Measurements from ENCODE around the gene HSPB6.

HSPB6 gene

GRCh38 chr19:35744430-35745327 lies 12.2 kb downstream of the HSPB6 start:
- peak; percentile 92 for DNase-seq

- DNase-seq, result no peak
Measured at GRCh38 chr19:35743640-35744429, 13.0 kb downstream of the HSPB6 start.

- no peak for DNase-seq
Measured at GRCh38 chr19:35742121-35742724, 14.6 kb downstream of the HSPB6 start, which contains the start of gene IGFLR1. TSS of gene IGFLR1 (minus strand) at chr19:35742452. CDS start at chr19:35741180, 1,272 bp downstream.

GRCh38 chr19:35741203-35741515 lies 15.7 kb downstream of the HSPB6 start:
- no peak for DNase-seq

- peak; percentile 99 for DNase-seq
Measured at GRCh38 chr19:35740423-35741202, 16.2 kb downstream of the HSPB6 start.

- DNase-seq, result no peak
Measured at GRCh38 chr19:35740108-35740422, 16.8 kb downstream of the HSPB6 start.

- no peak for DNase-seq
Measured at GRCh38 chr19:35739275-35740107, 17.3 kb downstream of the HSPB6 start.

GRCh38 chr19:35738887-35739229 lies 18.0 kb downstream of the HSPB6 start:
- no peak for DNase-seq

- no peak for DNase-seq
Measured at GRCh38 chr19:35738021-35738886, 18.6 kb downstream of the HSPB6 start.

- DNase-seq, result no peak
Measured at GRCh38 chr19:35736913-35737886, 19.6 kb downstream of the HSPB6 start.

- DNase-seq, result no peak
Measured at GRCh38 chr19:35734889-35735288, 21.9 kb downstream of the HSPB6 start.

- no peak for DNase-seq
Measured at GRCh38 chr19:35734273-35734672, 22.6 kb downstream of the HSPB6 start.

GRCh38 chr19:35733180-35734125 lies 23.4 kb downstream of the HSPB6 start:
- DNase-seq, result no peak

GRCh38 chr19:35732540-35733179 lies 24.2 kb downstream of the HSPB6 start:
- no peak for DNase-seq

- DNase-seq, result no peak
Measured at GRCh38 chr19:35731779-35732405, 24.9 kb downstream of the HSPB6 start.

GRCh38 chr19:35731353-35731752 lies 25.5 kb downstream of the HSPB6 start:
- no peak for DNase-seq

- DNase-seq, result no peak
Measured at GRCh38 chr19:35730326-35730725, 26.5 kb downstream of the HSPB6 start.

- no peak for DNase-seq
Measured at GRCh38 chr19:35729763-35730162, 27.1 kb downstream of the HSPB6 start.
